Middle frontal gyrus (tissue), 1 donor: Measurements from ENCODE around the gene PFKL.
A peak's percentile ranks its signal among the peaks of the same experiment; 100 is the strongest.
"Not testable (repeated sequence)": the region's sequence is repeated elsewhere in the genome, so short reads cannot be mapped to it uniquely, and the experiment has no call there.

Experiments used
- DNase-seq: peaks from one replicate; pipeline ENCODE4 v3.0.0-alpha.2; 2015; ENCODE audit warnings: low spot score; ENCODE audit errors: extremely low spot score

The PFKL gene

GRCh38 chr21:44294391-44295162 is 5.3 kb upstream of the PFKL start:
- DNase-seq, result no peak

GRCh38 chr21:44295163-44295573 is 4.7 kb upstream of the PFKL start:
- DNase-seq, result no peak

DNA sequence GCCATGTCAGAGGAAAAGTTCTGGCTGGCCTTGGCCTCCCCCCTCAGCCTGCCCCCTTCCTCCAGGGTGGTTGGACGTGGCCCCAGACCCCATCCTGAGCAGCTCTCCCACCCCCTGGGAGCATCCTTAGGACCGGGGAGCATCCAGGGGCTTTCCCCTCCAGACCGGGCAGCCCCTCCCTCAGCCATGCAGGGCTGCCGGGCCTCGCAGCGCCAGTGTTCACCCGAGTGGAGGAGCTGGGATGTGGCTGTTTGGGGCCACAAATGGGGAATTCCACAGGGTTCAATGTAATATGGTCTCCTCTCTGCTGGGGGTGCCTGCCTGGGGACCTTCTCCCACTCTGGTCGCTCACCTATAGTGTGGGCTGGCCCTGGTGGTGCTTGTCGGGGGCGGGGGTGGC is 4.2 kb upstream of the PFKL start:
- no peak for DNase-seq

- DNase-seq, result no peak
These were observed 3.7 kb upstream of the PFKL start for GRCh38 chr21:44296103-44296519.

DNA sequence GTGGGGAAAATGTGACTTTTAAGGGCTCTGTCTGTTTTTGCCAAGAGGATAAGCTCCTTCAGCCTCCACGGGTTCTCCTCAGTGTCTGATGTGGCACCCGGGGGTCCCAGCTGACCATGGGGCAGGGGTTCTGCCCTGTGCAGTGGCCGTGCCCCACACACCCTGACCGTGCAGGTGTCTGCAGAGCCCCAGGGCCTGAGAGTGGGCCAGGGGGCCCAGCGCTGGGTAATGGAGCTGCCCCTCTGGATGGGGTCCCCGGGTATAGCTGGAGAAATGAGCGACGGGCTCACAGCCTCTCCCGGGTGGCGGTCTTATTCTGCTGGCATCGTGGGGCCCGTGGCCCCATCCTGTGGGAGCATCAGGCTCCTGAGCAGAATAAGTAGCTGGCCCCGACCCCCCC is 2.9 kb upstream of the PFKL start:
- DNase-seq, result no peak

- DNase-seq, result peak; percentile 79
These were observed 2.1 kb upstream of the PFKL start for GRCh38 chr21:44297525-44298290.

GRCh38 chr21:44298301-44298700 is 1.6 kb upstream of the PFKL start:
- DNase-seq, result no peak

DNA sequence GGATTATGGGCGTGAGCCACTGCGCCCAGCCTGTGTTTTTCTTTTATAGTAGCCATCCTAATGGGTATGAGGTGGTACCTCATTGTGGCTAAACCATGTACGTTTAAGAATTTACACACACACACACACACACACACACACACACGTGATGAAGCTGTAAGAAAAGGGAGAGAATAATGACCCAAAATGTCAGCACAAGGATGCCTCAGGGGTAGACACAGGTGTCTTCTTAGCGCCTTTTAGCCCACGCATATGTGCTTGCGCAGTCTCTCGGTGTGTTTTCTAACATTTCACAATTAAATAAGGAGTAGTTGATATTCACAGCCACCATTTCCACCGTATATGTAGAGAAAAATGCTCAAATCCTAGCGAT is 782 bp upstream of the PFKL start:
- no peak for DNase-seq

DNA sequence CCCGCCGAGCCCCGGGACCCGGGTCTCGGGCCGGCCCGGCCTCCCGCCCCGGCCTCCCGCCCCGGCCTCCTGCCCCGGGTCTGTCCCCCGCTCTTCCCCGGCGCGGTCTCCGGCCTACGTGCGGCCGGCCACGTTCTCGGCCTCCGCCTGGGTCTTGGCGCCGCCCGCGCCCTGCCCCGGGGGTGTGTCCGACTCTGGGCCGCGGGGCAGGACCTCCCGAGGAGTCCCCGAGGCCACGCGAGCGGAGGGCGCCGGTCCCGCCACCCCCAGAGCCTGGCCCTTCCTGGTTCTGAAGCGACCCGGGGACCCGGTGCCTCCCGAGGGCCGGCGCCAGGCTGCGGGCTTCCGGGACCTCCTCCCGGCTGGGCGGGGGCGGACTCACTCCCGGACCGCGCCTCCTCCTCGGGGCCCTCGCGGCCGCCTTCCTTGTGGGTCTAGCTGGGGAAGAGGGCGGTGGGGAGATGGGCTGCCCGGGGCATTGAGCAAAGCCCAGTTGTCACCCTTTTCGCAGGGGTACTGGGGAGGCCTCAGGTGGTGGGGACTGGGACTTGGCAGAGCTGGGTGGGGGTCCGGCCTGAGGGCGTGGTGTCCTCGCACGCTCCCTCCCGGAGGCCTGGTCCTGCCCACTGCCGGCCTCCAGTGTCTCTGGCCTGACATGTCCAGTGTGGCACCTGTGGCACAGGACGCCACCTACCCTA is 558 bp downstream of the PFKL start:
- no peak for DNase-seq

DNA sequence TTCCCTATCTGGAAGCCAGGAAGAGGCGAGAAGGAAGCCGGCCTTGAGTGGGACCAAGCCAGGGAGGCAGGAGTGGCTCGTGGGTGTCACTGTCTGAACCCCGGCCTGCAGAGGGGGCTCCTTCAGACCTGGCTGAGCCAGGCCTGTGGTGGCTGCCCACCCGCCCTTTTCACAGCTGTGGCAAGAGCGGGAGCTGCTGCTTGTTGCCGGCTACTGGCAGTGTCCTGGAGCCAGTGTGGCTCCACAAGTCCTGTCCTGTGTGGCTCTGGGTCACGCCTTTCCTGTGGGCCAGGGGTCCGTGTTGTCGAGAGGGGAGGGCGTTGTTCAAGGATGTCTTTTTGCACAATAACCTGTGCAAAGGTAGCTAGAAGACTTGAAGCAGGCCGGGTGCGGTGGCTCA is 1.3 kb downstream of the PFKL start:
- DNase-seq, result no peak

- no peak for DNase-seq
These were observed 2.1 kb downstream of the PFKL start for GRCh38 chr21:44301961-44302406.

DNA sequence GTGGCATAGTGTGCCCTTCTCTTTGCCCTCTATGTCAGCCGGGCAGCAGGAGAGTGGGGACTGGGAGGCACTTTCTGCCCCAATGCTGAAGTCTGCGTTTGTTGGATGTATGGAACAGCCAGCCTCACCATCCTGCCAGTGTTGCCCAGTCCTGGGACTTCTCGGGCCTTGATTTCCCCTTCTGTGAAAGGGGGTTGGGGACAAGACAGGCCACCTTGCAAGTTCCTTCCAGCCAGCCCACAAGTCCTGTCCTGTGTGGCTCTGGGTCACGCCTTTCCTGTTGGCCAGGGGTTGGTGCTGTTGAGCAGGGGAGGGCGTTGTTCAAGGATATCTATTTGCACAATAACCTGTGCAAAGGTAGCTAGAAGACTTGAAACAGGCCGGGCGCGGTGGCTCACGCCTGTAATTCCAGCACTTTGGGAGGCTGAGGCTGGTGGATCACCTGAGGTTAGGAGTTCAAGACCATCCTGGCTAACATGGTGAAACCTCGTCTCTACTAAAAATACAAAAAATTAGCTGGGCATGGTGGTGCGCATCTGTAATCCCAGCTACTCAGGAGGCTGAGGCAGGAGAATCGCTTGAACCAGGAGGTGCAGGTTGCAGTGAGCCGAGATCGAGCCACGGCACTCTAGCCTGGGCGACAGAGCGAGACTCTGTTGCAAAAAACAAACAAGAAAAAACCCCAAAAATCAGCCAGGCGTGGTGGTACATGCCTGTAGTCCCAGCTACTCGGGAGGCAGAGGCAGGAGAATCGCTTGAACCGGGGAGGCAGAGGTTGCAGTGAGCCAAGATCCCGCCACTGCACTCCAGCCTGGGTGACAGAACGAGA is 2.9 kb downstream of the PFKL start:
- DNase-seq, result not testable (repeated sequence)

- no peak for DNase-seq
These were observed 3.7 kb downstream of the PFKL start for GRCh38 chr21:44303490-44303981.

GRCh38 chr21:44304011-44304616 is 4.3 kb downstream of the PFKL start:
- no peak for DNase-seq

DNA sequence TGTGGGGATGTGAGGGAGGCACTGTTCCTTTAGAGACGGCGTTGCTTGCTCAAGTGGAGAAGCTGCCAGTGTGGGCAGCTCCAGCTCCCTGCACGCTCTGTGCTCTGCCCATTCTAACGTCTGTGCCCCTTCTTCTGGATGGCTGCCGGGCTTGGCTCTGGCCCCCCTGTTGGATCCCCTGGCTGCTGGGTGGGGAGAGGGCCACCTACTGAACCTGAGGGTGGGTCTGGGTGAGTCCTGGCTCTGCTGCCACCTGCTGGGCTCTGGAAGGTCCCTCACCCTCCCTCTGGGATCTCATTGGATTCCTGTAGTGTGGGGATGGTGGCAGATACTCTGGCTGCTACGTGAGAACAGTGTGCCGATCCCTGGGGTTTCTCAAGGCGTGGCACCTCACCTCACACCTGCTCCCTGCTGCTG is 5.0 kb downstream of the PFKL start:
- DNase-seq, result peak; percentile 25

DNA sequence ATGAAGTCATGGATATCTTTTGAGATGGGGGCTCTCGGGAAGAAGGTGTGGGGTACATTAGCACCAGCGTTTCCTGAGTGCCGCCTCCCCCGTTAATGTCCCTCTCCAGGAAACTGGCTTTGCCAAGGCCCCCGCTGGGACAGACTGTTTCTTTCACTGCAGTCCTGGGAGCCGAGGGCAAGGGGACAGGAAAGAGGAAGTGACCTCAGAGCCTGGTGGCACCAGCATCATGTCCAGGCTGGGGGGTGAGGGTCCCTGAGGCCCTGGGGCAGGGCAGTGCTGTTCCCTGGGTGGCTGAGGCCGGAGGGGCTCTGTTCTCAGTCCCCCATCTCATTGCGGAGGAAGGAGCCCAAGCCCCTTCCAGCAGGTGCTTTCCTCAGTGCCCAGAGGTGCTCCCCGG is 5.8 kb downstream of the PFKL start:
- DNase-seq, result no peak

DNA sequence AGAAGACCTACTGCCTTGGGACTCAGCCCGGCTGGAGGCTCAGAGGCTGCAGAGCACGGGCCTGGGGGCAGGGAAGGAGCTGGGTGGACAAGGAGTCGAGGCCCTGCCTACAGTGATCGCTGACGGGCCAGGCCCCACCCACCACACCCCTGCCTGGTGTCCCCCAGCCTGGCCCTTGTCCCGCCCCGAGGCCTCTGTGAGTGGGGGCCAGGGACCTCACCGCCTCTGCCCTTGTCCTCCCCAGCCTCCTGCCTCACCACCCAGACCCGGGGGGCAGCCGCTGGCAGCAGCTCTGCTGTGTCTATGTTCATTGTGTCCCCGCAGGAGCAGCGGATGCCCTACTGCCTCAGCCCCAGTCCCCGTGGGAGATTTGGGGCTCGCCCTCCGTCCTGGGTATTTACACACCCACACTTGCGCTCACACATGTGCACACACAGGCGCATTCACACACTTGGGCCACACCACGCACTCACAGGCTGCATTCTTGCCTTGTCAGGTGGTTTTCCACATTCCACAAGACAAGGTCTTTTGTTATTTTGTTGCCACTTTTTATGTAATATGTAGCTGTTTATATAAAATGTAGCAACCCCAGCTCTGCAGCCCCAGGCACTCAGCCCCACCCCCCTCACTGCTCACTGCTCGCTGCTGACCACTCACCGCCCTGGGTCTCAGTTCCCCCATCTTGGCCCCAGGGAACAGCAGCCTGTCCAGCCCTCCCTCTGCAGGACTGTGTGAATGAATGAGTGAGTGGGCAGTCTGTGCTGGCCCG is 7.3 kb downstream of the PFKL start:
- no peak for DNase-seq

- DNase-seq, result no peak
These were observed 11.0 kb downstream of the PFKL start for GRCh38 chr21:44310628-44311507.

GRCh38 chr21:44312089-44312488 is 12.2 kb downstream of the PFKL start:
- no peak for DNase-seq
